HG03575 (cell line): ENCODE measurements around the gene ZNF69.
"Not testable (repeated sequence)": the region's sequence is repeated elsewhere in the genome, so short reads cannot be mapped to it uniquely, and the experiment has no call there.

Experiments
- ATAC-seq: cut with Tn5 transposase; IDR thresholded peaks from one replicate; pipeline ENCODE4 v1.9.1; 2021; ENCODE audit not compliant: unreplicated experiment, insufficient number of reproducible peaks, low FRiP score; ENCODE audit errors: extremely low read depth

The ZNF69 gene

GRCh38 chr19:11944656-11945055 lies 57.1 kb downstream of the ZNF69 start:
- no peak for ATAC-seq

GRCh38 chr19:11948646-11949045 lies 61.1 kb downstream of the ZNF69 start:
- no peak for ATAC-seq

GRCh38 chr19:11949201-11949600 lies 61.6 kb downstream of the ZNF69 start:
- ATAC-seq = no peak

- ATAC-seq = not testable (repeated sequence)
Observed at GRCh38 chr19:11949614-11950080, 62.1 kb downstream of the ZNF69 start.

- ATAC-seq = no peak
Observed at GRCh38 chr19:11950312-11950711, 62.7 kb downstream of the ZNF69 start.
